ENCODE measurements around the gene RNF141.

Gene RNF141

DNA sequence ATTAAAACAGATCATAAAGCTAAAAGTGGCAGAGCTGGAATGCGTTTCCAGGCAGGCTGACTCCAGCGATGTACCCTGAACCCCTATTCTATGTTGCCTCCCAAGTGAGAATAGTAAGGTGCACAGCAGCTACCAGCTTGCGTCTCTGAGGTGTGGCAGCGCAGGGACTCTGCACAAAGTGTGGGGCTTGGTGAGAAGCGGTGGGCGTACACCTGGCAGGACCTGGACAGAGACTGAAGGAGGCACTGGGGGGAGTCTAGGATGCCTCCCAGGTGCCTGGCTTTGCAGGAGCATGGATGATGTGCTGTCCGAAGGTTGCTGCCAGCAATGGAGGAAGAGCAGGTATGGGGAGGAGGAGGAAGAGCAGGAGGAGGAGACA is 43.0 kb downstream of the RNF141 start:
- DNase-seq (ENCODE audit: low spot score), result peak; percentile 5

DNA sequence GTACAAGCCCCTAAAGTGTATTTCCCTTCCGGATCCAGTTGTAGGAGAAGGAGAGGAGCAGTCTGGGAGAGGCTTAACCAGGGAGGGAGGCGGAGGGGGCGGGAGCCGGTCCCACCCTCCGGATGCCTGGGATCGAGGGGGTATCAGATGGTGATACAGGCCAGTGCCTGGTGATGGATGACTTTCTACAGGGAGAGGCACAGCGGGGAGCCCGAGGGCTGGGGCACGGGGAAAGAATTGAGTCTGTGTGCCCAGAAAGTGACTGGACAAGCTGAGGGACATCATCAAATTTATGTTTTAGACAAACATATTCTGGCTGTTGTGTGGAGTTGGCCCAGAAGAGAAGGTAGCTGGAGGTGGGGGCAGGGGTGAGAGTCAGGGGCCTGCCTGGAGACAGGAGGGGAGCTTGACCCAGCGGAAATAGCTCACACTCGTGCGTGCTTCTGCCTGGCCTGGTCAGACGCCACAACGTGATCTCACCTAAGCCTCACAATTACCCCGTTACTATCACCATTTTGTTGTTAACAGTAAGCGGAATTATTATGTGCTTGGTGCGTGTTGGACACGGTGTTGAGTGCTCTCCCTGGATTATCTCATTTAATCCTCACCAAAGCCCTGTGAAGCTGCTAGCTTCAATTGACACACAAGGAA is 43.5 kb downstream of the RNF141 start:
- DNase-seq (ENCODE audit: low spot score), result peak; percentile 28

DNA sequence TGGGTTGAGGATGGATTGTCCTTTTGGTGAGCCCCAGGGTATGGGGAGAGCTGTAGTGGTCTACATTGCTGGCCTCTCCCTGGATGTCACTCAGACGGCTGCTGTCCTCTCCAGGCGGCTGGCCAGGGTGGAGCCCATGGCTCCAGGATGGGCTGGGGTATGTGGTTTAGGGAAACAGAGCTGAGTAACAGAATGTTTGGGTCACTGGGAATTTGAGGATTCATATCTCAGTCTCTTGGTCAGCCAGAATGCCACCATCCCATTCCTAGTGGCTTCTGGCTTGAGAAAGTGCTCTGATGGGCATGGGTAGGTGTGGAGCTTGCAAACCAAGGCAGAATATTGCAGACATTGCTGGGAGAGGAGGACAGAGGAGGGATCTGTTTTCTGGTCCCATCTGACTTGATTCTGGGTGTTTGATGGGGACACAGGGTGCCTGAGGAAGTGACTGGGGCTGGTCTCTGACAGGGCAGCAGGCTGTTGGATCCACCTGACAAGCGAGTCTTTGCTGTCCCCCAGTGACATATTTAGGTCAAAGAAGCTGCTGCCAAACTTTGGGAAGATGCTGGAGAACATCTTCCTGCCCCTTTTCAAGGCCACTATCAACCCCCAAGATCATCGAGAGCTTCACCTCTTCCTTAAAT is 44.6 kb downstream of the RNF141 start:
- DNase-seq (ENCODE audit: low spot score), result no peak

DNA sequence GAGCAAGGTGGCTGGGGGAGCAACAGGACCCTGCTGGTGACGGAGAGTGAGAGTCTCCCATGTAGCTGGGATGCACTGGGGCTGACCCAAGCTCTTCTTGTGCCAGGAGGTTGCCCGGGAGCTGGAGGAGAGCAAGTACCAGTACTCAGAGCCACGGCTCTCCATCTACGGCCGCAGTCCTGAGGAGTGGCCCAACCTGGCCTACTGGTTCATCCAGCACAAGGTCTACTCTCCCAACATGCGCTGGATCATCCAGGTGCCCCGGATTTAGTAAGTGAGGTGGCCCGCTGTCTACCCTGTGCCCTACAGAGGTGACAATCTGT is 45.6 kb downstream of the RNF141 start:
- DNase-seq (ENCODE audit: low spot score), result no peak

DNA sequence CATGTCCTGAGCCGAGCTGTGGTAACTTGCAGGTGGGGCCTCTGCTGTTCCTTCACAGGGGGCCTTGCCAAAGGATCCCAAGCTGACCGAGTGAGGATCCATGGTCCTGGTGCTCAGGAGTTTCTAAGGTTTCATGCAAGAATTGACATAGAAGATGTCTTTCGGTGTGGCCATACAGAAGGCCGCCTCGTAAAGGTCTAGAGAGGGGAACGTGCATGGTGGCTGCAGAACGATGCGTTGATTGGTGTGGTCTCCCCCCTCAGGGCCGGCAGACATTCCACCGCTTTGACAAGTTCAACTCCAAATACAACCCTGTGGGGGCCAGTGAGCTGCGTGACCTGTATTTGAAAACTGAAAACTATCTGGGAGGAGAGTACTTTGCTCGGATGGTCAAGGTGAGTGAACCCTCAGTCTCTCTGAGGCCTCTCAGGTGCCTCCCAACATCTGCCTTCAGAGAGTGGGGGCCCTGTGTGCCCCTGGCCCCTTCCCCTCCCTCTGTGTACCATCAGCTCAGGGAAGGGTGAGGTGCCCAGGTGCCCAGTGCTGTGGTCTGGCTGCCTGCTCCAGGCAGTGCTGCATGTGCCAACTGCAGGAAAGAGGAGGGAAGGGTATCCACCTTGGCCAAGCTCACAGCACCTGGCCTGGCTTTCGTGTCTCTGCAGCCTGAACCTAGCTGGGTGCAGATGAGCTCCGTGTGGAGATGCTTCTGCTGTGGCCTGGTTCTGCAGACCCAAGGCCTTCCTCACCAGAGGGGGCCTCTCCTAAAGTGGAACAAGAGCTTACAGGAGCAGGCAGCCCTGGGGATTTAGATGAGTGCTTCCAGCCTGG is 46.1 kb downstream of the RNF141 start:
- no peak for DNase-seq (ENCODE audit: low spot score)

DNA sequence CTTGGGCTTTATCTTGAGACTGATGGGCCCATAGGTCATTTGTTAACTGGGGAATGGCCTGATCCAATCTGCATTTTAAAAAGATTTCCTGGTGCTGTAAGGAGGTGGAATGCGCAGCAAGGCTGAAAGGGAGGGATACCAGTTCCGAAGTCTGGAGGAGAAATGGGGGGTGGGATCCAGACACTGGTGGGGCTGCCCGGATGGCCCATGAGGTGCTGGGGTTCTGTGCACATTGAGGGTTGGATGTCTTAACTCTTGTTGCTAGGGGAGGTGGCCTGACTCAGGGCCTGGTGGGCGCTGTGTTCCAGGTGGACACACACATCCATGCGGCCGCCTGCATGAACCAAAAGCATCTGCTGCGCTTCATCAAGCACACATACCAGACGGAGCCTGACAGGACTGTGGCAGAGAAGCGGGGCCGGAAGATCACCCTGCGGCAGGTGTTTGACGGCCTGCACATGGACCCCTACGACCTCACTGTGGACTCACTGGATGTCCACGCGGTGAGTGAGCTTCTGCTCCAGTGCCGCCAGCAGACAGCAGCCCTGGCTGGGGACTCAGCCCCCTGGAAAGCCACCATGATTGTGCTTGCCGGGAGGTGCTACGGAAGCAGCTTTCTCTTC is 47.8 kb downstream of the RNF141 start:
- DNase-seq (ENCODE audit: low spot score), result no peak

DNA sequence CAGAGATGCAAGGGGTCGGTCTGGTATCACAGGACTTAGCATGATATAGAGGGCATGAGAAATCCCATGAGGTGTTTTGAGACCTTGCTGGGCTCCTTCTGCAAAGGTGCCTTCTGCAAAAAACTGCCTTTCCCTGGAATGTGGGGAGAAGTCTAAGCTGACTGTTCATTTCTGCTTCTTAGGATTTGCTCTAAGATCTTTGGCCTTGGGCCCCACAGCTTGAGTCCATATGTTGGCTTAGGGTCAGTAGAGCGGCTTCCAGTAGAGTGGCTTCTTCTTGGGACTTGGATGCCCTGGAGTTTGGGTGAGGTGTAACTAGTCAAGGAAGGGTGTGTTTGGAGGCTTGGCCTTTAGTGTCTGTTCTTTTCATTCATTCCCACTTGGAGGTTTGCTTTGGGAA is 48.9 kb downstream of the RNF141 start:
- no peak for DNase-seq (ENCODE audit: low spot score)

DNA sequence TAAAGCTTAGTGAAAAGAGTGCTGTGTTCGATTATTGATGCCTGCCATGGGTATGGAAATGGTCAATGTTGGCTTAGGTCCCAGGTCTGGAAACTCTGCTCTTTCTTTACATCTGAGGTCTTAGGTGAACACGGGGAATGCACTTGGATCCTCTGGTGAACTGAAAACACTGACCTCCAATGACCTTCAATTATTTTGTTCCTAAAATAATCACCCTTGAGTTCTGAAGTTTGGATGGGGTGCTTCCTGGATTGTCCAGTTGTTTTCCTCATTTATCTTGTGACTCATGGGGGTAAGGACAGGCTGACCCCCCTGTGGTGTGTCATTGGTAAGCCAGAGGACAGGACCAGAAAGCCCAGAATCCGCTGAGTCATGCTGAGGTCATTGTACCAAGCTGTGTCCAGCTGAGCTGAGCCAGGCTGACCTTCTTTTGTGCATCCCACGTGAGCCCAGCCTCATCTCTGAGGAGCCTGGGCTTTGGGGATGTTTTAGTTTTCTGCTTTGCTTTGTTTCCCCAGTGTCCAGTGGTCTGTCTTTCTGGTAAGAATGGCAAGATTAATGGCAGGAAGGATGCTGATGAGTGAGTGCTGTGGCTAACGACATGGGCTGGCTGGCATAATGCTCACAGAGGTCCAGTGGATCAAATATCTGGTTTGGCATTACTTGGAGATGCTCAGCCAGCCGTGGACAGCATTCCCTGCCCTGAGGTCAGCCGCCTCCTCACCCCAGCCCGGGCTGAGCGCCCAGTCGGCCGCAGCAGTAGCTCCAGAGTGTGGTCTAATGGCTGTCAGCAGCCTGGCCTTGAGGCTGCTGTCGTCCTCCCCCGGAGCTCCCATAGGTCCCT is 50.4 kb downstream of the RNF141 start:
- peak; percentile 69 for DNase-seq (ENCODE audit: low spot score)

DNA sequence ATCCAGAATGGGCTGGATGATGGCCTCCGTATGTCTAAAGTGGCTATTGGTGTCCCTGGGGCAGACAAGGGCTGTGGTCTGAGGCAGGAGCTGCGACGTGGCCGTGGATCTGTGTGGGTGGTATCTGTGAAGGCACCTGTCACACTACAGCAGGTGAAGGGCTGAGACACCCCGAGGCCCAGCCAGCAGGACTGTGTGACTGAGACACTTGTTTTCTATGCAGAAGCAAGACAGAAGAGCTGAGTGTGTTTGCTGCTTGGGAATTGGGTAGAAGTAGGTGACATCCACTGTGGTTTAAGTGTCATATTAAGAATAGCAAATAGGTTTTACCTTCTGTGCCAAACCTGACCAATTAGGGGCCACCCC is 51.0 kb downstream of the RNF141 start:
- DNase-seq (ENCODE audit: low spot score), result no peak

DNA sequence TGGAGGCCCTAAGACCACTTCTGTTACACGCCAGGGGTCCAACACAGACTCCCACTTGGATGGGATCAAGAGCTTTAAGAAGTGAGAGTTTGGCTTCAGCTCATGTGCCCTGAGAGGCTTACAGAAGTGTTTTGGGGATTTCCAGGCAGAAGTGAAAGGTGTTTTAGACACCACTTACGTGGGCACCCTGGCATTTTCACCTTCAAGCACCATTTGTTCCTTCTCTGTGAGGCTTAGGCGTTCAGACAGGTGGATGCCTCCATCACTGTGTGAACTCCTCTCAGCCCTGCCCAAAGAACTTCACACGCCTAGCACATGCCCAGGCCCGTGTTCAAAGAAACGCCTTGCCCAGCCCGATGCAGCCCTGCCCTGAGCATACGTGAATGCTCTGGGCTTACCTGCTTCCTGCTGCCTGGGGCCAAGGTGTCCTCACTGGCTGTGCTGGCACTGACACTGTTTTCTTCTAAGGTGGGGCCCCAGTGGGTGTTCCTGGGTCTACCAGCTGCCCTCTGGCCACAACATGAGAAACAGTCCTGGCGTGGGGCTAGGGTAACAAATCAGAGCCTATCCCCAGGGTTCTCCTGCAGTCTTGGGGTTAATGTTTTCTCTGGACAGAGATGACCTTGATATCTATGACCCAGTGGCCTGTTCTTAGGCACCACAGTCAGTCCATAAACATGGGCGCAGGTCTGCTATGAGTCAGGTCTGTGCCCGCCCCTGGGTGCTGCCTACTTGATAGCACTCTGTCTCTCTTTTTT is 51.9 kb downstream of the RNF141 start:
- no peak for DNase-seq (ENCODE audit: low spot score)

DNA sequence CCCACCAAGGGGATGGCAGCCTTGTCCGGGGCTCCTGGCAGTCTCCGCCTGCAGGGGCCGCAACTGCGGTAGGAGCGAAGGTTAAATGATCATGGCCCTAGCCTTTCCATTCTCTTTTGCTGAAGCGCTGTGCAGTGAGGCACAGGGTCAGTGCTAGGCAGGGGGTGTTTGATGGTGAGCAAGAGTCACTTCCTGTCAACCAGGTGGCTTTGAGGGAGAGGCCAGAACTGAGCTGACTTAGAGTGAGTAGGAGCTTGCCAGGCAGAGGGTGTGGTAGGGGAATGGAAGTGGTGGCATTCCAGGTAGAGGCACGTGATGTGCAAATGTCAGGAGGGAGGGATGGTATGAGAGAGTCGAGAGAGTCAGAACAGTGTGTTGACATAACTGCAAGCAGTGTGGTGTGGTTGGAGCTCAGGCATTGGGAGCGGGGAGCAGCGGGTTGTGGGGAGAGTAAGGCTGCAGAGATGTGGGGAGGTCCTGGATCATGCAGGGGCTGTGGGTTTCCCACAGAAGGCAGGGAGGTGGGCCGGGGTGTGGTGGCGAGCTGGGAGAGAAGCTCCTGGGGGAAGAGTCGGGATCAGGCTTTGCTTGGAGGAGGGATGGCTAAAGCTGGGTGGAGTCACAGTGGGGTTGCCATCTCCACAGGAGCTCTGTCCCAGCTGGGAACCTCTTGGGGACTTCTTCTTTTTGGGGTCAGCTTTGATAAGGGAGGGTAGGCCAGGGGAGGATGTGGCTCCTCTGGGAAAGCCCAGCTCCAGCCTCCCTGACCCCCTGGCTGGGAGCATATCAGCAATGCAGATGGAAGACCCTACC is 52.7 kb downstream of the RNF141 start:
- DNase-seq (ENCODE audit: low spot score), result peak; percentile 55

DNA sequence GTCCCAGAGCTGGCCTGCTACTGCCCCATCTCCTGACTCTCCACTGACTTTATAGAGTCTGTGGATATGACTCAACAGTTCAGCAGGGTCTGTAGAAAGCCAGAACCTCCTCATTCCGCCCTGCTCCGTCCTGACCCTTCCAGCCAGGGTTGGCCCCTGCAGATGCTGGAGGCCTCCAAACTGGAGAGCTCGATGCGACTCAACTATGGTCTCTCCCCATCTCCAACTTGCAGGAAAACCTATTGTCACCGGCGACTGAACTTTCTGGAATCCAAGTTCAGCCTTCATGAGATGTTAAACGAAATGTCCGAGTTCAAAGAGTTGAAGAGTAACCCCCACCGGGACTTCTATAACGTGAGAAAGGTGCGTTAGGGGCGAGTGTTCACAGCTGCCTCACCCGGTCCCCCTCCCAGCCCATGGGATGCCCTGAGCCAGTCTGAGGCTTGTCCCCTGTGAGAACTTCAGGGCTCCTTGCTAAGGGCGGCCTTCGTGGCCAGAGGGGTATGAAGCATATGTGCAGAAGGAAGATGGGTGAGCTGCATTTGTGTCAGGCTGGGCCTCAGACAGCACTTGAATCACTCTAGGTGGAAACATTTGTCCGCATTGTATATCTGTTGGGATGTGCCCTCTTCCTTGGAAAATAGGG is 53.9 kb downstream of the RNF141 start:
- no peak for DNase-seq (ENCODE audit: low spot score)

DNA sequence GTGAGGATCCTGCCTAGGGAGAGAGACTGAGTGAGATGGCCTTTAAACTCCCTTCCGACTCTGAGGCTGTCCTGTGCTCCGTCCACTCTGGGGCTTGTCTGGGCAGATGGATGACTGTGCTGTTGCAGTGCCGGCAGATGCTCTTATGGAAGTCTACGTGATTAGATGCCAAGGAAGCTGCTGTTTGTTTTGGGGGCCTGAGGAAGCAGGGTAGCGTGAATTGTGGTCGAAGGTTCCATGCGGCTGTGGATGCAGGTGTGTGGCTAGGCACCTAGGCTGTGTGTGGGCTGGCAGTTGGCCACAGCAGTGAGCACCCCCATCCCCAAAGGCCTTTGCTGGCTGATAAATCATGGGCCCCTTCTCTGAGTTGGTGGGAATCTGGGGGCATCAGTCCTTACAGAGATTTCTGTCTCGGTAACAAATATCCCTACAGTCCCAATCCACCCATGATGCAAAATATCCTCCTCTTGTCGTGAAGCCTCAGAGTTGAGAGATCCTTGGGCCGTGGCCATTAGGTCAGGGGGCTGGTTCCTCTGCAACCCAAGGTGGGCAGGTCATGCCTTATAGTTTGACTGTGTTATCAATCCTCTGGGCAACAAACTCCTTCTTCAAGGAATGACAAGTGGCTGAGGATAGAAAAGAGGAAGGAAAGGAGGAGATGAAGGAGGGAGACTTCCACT is 54.7 kb downstream of the RNF141 start:
- no peak for DNase-seq (ENCODE audit: low spot score)

DNA sequence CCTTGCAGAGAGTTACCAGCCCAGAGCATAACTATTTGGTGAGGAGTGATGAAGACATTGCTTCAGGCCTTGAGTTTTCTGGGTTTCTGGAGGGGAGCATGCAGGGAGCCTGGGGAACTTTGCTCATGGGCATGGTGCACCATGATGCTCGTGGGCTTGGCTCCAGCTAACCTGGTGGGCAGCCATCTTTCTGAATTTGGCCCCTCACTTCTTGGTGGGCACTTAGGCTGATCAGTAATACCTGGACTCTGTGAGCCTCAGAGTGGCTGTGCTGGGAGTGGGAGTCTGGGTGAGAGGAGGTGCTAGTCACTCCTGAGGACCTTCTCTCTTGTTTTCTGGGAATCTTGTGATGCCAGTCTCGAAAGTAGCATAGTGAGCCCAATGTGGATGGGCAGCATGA is 55.3 kb downstream of the RNF141 start:
- no peak for DNase-seq (ENCODE audit: low spot score)

DNA sequence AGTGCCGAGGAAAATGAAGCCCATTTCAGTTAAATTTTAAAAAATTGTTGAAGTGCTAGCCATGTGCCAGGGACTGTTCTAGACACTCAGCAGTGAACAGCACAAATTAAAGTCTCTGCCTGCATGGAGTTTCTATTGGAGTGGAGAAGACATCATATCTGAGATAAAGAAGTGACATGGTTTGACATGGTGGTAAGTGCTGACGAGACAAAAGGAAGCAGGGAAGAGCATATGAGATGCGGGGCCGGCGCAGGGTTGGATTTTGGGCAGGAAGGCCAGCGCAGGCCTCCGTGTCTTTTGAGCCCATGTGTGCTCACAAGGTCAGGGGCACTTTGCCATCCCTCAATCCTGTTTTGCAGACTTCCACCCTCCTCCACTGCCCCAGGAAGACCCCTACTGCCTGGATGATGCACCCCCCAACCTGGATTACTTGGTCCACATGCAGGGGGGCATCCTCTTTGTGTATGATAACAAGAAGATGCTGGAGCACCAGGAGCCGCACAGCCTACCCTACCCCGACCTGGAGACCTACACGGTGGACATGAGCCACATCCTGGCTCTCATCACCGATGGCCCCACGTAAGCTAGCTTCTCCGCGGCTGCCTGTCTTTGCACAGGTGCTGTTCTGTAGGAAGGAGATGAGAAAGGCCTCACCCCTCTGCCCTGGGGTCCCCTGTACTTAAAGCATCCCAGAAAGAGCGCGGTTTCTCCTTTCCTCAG is 56.4 kb downstream of the RNF141 start:
- DNase-seq (ENCODE audit: low spot score), result no peak

DNA sequence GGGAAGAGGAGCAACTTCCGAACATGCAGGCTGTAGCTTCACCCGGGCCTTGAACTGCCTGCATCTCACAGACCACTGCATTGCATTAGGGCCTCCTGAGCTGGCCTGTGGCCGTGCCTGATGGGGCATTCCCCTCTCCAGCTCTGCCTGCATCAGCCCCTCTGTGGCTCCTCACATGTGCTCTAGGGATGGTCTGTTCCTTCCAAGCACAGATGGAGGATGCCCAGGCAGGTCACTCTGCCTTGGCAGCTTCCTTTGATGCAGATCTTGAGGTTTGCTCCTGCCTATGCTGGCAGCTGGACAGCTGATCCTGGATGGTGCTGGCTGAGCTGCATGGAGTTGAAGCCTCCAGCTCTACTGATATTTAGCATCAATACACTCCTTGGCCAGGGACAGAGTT is 57.4 kb downstream of the RNF141 start:
- no peak for DNase-seq (ENCODE audit: low spot score)

DNA sequence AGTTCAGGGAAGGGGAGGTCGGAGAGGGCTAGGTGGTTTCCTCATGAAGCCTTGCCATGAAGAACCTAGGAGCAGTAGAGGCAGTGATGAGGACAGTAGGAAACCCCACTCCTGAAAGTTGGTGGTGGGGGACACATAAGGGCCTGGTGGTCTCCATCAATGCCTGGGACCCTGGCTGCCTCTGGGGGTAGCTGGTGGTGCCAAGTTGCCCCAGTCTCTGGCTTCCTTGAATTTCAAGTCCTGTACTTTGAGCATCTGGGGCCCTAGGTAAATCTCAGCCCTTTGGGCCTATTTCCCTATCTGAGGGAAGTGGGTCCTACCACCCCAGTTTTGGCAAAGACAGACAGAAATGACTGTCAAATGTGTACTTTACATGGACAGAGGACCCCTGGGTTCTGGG is 57.8 kb downstream of the RNF141 start:
- DNase-seq (ENCODE audit: low spot score), result no peak

DNA sequence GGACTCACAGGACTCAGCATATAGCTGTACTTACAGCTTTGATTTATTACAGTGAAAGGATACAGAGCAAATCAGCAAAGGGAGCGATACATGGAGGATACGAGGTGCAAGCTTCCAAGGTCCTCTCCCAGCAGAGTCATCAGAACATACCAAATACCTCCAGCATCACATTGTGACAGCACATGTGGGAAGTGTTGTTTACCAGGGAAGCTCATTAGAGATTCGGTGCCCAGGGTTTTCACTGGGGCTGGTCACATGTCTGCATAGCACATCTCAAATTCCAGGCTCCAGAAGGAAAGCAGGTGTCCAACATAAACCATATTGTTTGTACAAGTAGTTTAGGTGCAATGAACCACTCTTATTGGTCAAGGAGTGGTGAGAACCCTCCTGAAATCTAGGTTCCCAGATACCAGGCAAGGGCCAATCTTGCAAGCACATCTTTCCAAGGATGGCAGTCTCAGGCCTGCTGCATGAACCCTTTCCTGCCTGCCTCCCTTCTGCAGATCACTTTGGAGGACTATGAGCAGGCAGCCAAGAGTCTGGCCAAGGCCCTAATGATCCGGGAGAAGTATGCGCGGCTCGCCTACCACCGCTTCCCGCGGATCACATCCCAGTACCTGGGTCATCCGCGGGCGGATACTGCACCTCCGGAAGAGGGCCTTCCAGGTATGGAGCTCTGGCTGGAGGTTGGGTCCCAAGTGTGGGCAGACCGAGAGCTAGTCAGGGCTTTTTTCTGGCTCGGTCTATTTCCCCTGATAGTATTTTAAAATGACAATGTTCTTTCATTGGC is 59.2 kb downstream of the RNF141 start:
- no peak for DNase-seq (ENCODE audit: low spot score)

Measured in iPS-NIHi11 (cell line).